ENCODE results near the gene SLC27A1.

Gene SLC27A1

DNA sequence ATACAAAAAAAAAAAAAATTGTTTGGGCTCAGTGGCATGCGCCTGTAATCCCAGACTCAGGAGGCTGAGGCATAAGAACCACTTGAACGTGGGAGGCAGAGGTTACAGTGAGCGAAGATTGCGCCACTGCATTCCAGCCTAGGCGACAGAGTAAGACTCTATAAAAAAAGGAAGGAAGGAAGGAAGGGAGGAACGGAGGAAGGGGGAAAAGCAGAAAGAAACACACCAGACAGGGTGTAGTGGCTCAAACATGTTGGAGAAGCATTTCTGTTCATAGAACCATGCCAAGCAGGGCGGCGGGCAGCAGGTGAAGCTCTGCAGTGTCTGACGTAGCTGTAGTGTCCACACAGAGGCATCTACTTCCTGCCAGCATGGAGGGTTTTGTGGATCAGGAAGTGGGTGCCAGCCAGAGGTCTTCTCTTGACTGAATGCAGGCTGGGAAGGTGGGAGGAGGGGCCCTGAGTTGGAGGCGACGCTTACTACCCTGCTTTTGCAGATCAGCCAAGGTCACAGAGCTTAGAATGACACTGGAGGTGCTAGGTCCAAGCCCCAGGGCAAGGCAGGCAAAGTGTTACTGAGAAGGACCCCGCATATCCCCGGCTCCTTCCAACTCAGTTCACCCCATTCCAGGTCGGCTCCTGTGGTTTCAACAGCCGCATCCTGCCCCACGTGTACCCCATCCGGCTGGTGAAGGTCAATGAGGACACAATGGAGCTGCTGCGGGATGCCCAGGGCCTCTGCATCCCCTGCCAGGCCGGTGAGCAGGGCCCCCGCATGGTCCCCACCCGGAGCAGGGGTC, 29.5 kb downstream of the SLC27A1 start (continued):
- TF ChIP-seq, protein P1, sequence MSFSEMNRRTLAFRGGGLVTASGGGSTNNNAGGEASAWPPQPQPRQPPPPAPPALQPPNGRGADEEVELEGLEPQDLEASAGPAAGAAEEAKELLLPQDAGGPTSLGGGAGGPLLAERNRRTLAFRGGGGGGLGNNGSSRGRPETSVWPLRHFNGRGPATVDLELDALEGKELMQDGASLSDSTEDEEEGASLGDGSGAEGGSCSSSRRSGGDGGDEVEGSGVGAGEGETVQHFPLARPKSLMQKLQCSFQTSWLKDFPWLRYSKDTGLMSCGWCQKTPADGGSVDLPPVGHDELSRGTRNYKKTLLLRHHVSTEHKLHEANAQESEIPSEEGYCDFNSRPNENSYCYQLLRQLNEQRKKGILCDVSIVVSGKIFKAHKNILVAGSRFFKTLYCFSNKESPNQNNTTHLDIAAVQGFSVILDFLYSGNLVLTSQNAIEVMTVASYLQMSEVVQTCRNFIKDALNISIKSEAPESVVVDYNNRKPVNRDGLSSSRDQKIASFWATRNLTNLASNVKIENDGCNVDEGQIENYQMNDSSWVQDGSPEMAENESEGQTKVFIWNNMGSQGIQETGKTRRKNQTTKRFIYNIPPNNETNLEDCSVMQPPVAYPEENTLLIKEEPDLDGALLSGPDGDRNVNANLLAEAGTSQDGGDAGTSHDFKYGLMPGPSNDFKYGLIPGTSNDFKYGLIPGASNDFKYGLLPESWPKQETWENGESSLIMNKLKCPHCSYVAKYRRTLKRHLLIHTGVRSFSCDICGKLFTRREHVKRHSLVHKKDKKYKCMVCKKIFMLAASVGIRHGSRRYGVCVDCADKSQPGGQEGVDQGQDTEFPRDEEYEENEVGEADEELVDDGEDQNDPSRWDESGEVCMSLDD (tag by site-specific recombination; IDR thresholded peaks at IDR 0.05) = no peak
- TF ChIP-seq ZSCAN16 (tag by site-specific recombination; IDR thresholded peaks at IDR 0.05) = no peak
- TF ChIP-seq ZNF561 (tag by site-specific recombination; IDR thresholded peaks at IDR 0.05; ENCODE audit: borderline replicate concordance) = no peak
- no peak for TF ChIP-seq ZNF624 (tag by site-specific recombination; IDR thresholded peaks at IDR 0.05)
- peak; percentile 39; the same call in 1 of the 2 replicates for TF ChIP-seq ZNF366 (tag by site-specific recombination; conservative IDR thresholded peaks at IDR 0.05)
- TF ChIP-seq YY2 (tag by site-specific recombination; IDR thresholded peaks at IDR 0.05) = no peak
- TF ChIP-seq, protein P2, sequence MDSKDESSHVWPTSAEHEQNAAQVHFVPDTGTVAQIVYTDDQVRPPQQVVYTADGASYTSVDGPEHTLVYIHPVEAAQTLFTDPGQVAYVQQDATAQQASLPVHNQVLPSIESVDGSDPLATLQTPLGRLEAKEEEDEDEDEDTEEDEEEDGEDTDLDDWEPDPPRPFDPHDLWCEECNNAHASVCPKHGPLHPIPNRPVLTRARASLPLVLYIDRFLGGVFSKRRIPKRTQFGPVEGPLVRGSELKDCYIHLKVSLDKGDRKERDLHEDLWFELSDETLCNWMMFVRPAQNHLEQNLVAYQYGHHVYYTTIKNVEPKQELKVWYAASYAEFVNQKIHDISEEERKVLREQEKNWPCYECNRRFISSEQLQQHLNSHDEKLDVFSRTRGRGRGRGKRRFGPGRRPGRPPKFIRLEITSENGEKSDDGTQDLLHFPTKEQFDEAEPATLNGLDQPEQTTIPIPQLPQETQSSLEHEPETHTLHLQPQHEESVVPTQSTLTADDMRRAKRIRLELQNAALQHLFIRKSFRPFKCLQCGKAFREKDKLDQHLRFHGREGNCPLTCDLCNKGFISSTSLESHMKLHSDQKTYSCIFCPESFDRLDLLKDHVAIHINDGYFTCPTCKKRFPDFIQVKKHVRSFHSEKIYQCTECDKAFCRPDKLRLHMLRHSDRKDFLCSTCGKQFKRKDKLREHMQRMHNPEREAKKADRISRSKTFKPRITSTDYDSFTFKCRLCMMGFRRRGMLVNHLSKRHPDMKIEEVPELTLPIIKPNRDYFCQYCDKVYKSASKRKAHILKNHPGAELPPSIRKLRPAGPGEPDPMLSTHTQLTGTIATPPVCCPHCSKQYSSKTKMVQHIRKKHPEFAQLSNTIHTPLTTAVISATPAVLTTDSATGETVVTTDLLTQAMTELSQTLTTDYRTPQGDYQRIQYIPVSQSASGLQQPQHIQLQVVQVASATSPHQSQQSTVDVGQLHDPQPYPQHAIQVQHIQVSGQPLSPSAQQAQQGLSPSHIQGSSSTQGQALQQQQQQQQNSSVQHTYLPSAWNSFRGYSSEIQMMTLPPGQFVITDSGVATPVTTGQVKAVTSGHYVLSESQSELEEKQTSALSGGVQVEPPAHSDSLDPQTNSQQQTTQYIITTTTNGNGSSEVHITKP (tag by site-specific recombination; IDR thresholded peaks at IDR 0.05) = no peak
- TF ChIP-seq, protein P3, sequence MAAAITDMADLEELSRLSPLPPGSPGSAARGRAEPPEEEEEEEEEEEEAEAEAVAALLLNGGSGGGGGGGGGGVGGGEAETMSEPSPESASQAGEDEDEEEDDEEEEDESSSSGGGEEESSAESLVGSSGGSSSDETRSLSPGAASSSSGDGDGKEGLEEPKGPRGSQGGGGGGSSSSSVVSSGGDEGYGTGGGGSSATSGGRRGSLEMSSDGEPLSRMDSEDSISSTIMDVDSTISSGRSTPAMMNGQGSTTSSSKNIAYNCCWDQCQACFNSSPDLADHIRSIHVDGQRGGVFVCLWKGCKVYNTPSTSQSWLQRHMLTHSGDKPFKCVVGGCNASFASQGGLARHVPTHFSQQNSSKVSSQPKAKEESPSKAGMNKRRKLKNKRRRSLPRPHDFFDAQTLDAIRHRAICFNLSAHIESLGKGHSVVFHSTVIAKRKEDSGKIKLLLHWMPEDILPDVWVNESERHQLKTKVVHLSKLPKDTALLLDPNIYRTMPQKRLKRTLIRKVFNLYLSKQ (tag by site-specific recombination; IDR thresholded peaks at IDR 0.05; ENCODE audit: borderline replicate concordance) = no peak
- TF ChIP-seq ZNF132 (tag by site-specific recombination; IDR thresholded peaks at IDR 0.05; ENCODE audit: borderline replicate concordance) = no peak

DNA sequence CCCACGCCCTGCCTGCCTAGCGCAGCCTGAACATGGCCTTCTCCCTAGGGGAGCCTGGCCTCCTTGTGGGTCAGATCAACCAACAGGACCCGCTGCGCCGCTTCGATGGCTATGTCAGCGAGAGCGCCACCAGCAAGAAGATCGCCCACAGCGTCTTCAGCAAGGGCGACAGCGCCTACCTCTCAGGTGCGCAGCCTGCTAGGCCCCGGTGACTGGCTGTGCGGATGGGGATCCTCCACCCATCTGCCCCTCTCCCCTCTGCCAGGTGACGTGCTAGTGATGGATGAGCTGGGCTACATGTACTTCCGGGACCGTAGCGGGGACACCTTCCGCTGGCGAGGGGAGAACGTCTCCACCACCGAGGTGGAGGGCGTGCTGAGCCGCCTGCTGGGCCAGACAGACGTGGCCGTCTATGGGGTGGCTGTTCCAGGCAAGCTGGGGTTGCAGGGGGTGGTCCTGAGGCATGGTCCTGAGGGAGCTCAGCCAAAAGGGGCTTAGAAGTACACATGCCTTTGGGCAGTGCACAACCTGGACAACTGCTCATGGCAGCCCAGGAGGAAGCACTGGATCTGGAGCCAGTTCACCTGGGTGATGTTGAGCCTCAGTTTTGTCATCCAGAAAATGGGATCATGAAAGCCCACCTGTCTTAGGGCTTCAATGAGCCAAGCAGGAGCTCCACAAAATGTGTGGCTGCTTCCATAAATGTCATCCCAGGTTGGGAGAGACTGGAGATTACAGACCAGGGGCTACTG, 30.3 kb downstream of the SLC27A1 start:
- Histone ChIP-seq H3K9me3 (ENCODE audit: control insufficient read depth, insufficient read depth, low read depth, low read length) (no peaks in the 10 kb centered on the region), H3K4me3 (ENCODE audit: low read depth, low read length) (no peak overlapping the region), H3K4me1 (ENCODE audit: control insufficient read depth, insufficient read depth, low read length) (no peaks in the 10 kb centered on the region), H3K36me3 (ENCODE audit: control insufficient read depth in 2 of 2, insufficient read depth in 1 of 2, low read length in 2 of 2) (peaks cover 0 to 7% of the 10 kb centered on the region in 2 experiments; a peak in 2 of 3 replicates), H3K27ac (ENCODE audit: extremely low read depth, low read depth, low read length) (no peak overlapping the region)
- ChIA-PET CTCF (interaction anchor here (0.6 to 1.0 kb wide), 3 partner anchors 54 to 220 kb away, joined by 3 to 4 read pairs (median 3); no protein-coding TSS in a partner anchor), POLR2A (interaction anchor here (1.4 kb wide), 1 partner anchor 359 kb away, joined by 3 read pairs; the partner anchor contains the start of gene RPL18A)
- TF ChIP-seq, protein P4, sequence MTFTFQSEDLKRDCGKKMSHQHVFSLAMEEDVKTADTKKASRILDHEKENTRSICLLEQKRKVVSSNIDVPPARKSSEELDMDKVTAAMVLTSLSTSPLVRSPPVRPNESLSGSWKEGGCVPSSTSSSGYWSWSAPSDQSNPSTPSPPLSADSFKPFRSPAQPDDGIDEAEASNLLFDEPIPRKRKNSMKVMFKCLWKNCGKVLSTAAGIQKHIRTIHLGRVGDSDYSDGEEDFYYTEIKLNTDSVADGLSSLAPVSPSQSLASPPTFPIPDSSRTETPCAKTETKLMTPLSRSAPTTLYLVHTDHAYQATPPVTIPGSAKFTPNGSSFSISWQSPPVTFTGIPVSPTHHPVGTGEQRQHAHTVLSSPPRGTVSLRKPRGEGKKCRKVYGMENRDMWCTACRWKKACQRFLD (tag by site-specific recombination; IDR thresholded peaks at IDR 0.05) = no peak
- TF ChIP-seq, protein P5, sequence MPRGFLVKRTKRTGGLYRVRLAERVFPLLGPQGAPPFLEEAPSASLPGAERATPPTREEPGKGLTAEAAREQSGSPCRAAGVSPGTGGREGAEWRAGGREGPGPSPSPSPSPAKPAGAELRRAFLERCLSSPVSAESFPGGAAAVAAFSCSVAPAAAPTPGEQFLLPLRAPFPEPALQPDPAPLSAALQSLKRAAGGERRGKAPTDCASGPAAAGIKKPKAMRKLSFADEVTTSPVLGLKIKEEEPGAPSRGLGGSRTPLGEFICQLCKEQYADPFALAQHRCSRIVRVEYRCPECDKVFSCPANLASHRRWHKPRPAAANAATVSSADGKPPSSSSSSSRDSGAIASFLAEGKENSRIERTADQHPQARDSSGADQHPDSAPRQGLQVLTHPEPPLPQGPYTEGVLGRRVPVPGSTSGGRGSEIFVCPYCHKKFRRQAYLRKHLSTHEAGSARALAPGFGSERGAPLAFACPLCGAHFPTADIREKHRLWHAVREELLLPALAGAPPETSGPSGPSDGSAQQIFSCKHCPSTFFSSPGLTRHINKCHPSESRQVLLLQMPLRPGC (tag by site-specific recombination; IDR thresholded peaks at IDR 0.05) = no peak
- TF ChIP-seq, protein P6, sequence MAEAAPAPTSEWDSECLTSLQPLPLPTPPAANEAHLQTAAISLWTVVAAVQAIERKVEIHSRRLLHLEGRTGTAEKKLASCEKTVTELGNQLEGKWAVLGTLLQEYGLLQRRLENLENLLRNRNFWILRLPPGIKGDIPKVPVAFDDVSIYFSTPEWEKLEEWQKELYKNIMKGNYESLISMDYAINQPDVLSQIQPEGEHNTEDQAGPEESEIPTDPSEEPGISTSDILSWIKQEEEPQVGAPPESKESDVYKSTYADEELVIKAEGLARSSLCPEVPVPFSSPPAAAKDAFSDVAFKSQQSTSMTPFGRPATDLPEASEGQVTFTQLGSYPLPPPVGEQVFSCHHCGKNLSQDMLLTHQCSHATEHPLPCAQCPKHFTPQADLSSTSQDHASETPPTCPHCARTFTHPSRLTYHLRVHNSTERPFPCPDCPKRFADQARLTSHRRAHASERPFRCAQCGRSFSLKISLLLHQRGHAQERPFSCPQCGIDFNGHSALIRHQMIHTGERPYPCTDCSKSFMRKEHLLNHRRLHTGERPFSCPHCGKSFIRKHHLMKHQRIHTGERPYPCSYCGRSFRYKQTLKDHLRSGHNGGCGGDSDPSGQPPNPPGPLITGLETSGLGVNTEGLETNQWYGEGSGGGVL (tag by site-specific recombination; IDR thresholded peaks at IDR 0.05) = no peak
- TF ChIP-seq ZNF302 (tag by site-specific recombination; IDR thresholded peaks at IDR 0.05; ENCODE audit: low read depth) (no peak), ZNF311 (tag by site-specific recombination; IDR thresholded peaks at IDR 0.05; ENCODE audit: borderline replicate concordance) (no peak), ZNF561 (tag by site-specific recombination; IDR thresholded peaks at IDR 0.05; ENCODE audit: borderline replicate concordance) (no peak), ZNF274 (IDR thresholded peaks at IDR 0.05; ENCODE audit: low read length) (no peak), ZNF274 (tag by site-specific recombination; IDR thresholded peaks at IDR 0.05; ENCODE audit: borderline replicate concordance) (no peak), HOXC10 (CRISPR knock-in tag; IDR thresholded peaks at IDR 0.05) (no peak), GLIS1 (tag by site-specific recombination; IDR thresholded peaks at IDR 0.05) (no peak)
- TF ChIP-seq, protein P7, sequence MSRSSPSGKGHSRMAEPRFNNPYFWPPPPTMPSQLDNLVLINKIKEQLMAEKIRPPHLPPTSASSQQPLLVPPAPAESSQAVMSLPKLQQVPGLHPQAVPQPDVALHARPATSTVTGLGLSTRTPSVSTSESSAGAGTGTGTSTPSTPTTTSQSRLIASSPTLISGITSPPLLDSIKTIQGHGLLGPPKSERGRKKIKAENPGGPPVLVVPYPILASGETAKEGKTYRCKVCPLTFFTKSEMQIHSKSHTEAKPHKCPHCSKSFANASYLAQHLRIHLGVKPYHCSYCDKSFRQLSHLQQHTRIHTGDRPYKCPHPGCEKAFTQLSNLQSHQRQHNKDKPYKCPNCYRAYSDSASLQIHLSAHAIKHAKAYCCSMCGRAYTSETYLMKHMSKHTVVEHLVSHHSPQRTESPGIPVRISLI (tag by site-specific recombination; IDR thresholded peaks at IDR 0.05) = no peak
